Fibroblast of pulmonary artery (primary cell): ENCODE results near the gene GARS1.

Experiments
- DNase-seq: peaks from one replicate; pipeline ENCODE4 v3.0.0-alpha.2; 2010; ENCODE audit warnings: low read depth
- H3K4me3 ChIP-seq: replicated peaks from 2 replicates; pipeline ENCODE4 v1.5.1; 2011; ENCODE audit warnings: low read depth, mild to moderate bottlenecking, control low read depth, low read length, moderate library complexity
- CTCF ChIP-seq: IDR thresholded peaks from 2 replicates; pipeline ENCODE4 v1.5.1; 2011; ENCODE audit warnings: mild to moderate bottlenecking, control low read depth, low read length, inconsistent platforms; ENCODE audit errors: missing control alignments

GARS1 gene

GRCh38 chr7:30594540-30595435, at the start of gene GARS1:
TSS of gene GARS1 (plus strand) at chr7:30594878. CDS start at chr7:30594922, 44 bp downstream.
- peak; percentile 93 for DNase-seq
- TF ChIP-seq CTCF: no peak
- H3K4me3 ChIP-seq: peak within 1 kb of the TSS; percentile 97

DNA sequence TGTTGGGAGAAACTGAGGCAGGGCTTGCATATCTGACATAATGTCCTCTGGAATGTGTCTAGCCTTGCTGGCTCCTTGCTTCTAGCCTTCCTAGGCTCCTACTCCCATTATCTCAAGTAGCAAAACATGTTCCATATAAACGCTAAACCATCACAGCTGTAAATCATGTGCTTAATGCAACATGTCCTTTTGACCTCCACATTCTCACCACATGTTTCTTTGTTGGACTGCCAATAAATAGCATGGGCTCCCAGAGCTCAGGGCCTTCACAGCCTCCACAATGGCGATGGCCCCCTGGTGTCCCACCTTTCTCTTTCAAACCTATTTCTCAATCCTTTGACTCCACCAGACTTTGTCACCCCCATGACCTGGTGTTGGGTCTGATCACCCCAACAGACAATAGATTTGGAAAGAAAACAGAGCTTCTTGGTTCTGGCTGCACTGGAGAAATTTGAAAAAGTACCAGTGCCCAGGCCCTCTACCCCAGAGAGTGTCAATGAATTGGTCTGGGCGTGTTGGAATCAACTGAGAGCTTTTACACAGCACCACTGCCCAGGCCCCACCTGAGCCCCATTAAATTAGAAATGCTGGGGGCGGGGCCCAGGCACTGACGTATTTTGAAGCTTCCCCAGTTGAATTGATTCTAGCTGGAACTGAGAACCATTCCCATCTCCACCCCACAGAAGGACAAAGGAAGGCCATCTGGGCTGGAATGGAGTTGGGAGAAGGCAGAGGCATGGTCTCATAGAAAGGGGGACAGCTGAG, 48.7 kb upstream of the GARS1 start:
- TF ChIP-seq CTCF: no peak
- DNase-seq: no peak
- H3K4me3 ChIP-seq: no peak overlapping the region

GRCh38 chr7:30546596-30546995, 48.1 kb upstream of the GARS1 start:
- TF ChIP-seq CTCF: no peak
- no peak overlapping the region for H3K4me3 ChIP-seq
- no peak for DNase-seq

DNA sequence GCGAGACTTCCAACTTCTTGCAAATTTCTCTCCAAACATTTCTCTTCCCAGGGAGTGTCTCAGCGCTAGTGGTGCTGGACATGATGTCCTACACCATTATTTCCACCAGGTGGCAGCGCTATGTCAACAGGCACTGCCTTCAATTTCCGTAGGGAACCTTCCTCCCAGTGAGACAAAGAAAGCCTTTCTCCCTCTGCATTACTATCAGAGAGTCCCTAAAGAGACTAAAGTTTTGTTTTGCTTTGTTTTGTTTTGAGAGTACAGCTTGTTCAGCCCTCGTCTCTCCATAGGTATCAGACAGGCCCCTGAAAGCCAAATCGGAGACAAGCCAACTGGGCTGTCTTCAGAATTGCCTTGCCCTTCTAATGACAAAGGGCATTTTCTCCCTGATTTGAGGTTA, 45.8 kb upstream of the GARS1 start:
- TF ChIP-seq CTCF: peak; percentile 83
- peak; percentile 82 for DNase-seq
- H3K4me3 ChIP-seq: no peak overlapping the region

DNA sequence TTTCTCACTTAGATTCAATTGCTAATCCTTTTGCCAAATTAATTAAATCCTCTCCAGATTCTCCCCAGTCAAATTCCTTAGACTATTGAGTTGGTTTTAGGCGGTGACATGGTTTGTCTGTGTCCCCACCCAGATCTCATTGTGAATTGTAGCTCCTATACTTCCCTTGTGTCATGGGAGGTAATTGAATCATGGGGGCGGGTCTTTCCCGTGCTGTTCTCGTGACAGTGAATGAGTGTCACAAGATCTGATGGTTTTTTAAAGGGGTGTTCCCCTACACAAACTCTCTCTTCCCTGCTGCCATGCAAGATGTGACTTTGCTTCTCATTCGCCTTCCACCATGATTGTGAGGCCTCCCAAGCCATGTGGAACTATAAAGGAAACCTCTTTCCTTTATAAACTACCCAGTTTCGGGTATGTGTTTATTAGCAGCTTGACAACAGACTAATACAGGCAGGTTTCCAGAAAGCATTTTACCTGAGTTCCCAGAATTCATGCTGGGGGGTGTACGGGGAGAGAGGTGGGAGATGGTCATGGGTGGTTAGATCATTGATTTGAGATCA, 44.7 kb upstream of the GARS1 start:
- peak; percentile 29 for DNase-seq
- TF ChIP-seq CTCF: no peak
- H3K4me3 ChIP-seq: no peak overlapping the region

- H3K4me3 ChIP-seq: no peak overlapping the region
- no peak for DNase-seq
- no peak for TF ChIP-seq CTCF
Observed at GRCh38 chr7:30552330-30552729, 42.3 kb upstream of the GARS1 start.
